Measurements from ENCODE around the gene NRG4.
"Not testable (repeated sequence)": the region's sequence is repeated elsewhere in the genome, so short reads cannot be mapped to it uniquely, and the experiment has no call there.

DNA sequence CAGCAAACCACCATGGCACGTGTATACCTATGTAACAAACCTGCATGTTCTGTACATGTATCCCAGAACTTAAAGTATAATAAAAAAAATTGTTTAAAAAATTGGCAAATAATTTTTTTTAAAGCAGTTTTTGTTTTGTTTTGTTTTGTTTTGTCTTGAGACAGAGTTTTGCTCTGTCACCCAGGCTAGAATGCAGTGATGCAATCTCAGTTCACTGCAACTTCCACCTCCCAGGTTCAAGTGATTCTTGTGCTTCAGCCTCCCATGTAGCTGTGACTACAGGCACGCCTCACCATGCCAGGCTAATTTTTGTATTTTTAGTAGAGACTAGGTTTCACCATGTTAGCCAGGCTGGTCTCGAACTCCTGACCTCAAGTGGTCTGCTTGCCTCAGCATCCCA, 27.5 kb downstream of the NRG4 start:
- not testable (repeated sequence) for TF ChIP-seq CAMTA2 (CRISPR knock-in tag; conservative IDR thresholded peaks at IDR 0.05); GABPB2 (CRISPR knock-in tag; conservative IDR thresholded peaks at IDR 0.05); GABPA (tag; conservative IDR thresholded peaks at IDR 0.05; ENCODE audit: low read depth); FOS (IDR thresholded peaks at IDR 0.05; ENCODE audit: extremely low read depth, insufficient read length); ZNF274 (IDR thresholded peaks at IDR 0.05; ENCODE audit: borderline replicate concordance, low read depth, low read length); ZSCAN29 (IDR thresholded peaks at IDR 0.05); KLF10 (CRISPR knock-in tag; IDR thresholded peaks at IDR 0.05); USF2 (CRISPR knock-in tag; IDR thresholded peaks at IDR 0.05); MEF2D (tag; conservative IDR thresholded peaks at IDR 0.05; ENCODE audit: low read depth); ARID2 (IDR thresholded peaks at IDR 0.05); RERE (CRISPR knock-in tag; IDR thresholded peaks at IDR 0.05; ENCODE audit: borderline replicate concordance); SFPQ (IDR thresholded peaks at IDR 0.05; ENCODE audit: low read depth, low read length)
- TF ChIP-seq, protein P1, sequence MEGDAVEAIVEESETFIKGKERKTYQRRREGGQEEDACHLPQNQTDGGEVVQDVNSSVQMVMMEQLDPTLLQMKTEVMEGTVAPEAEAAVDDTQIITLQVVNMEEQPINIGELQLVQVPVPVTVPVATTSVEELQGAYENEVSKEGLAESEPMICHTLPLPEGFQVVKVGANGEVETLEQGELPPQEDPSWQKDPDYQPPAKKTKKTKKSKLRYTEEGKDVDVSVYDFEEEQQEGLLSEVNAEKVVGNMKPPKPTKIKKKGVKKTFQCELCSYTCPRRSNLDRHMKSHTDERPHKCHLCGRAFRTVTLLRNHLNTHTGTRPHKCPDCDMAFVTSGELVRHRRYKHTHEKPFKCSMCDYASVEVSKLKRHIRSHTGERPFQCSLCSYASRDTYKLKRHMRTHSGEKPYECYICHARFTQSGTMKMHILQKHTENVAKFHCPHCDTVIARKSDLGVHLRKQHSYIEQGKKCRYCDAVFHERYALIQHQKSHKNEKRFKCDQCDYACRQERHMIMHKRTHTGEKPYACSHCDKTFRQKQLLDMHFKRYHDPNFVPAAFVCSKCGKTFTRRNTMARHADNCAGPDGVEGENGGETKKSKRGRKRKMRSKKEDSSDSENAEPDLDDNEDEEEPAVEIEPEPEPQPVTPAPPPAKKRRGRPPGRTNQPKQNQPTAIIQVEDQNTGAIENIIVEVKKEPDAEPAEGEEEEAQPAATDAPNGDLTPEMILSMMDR (IDR thresholded peaks at IDR 0.05 in 2 of 3, conservative IDR thresholded peaks at IDR 0.05 in 1 of 3; ENCODE audit: insufficient read depth in 2 of 3, low read depth in 1 of 3, low read length in 3 of 3), result not testable (repeated sequence)
